NCI-H1105 (cell line): ENCODE data around the gene NAT9.

Source experiments
- DNase-seq: peaks from one replicate; lab custom pipeline; 2025; lab: John Stamatoyannopoulos, UW

Gene NAT9

GRCh38 chr17:74779948-74780400, 3.8 kb upstream of the NAT9 start:
- DNase-seq: no peak

DNA sequence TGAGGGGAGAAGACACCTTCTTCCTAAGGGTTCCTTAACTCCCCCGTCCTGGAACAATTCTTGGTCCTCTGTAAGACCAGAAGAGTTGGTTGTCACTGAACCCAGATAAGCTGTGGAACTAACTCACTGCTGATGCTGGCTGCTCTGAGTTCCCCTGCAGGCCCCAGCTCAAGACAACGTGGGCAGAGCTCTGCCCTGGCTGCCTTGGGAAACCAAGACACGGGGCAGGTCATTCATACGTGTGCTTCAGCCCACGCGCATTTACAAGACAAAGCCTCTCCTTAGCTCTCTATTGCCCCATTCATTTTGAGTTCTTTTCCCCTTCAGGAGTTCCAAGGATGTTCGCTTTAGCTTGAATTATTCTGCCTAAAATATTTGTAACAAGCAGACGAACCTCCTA, 3.4 kb upstream of the NAT9 start:
- no peak for DNase-seq

- no peak for DNase-seq
These were observed 2.8 kb upstream of the NAT9 start for GRCh38 chr17:74778960-74779359.

- DNase-seq: no peak
These were observed 1.9 kb upstream of the NAT9 start for GRCh38 chr17:74777901-74778515.

- DNase-seq: no peak
These were observed 845 bp upstream of the NAT9 start for GRCh38 chr17:74776990-74777389.

DNA sequence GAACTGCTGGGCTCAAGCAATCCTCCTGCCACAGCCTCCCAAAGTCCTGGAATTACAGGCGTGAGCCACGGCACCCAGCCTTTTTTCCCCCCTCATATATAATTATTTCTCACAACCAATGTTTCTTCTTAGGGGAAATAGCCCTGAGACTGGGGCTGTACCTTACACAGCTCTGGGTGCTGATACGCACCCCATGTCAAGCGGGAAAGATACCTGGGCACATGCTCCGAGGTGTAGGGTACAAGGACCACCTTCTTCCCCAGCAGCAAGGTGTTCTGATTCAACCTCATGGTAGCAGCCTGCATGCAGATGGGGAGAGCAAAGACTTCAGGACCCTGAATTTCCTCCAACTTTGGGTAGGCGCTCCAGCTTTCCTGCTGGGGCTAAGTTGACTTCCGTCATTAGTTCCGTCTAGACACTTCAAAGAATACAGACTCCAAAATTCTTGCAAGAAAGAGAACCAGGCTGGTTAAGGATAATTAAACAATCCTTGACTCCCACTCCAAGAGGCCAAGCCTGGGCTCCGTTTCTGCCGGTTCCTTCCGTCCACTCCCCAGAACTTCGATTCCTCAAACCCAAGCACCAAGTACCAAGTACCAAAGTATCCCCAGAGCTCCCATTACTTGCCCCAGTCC, 619 bp downstream of the NAT9 start:
- no peak for DNase-seq

- no peak for DNase-seq
These were observed 2.3 kb downstream of the NAT9 start for GRCh38 chr17:74773871-74774286.

DNA sequence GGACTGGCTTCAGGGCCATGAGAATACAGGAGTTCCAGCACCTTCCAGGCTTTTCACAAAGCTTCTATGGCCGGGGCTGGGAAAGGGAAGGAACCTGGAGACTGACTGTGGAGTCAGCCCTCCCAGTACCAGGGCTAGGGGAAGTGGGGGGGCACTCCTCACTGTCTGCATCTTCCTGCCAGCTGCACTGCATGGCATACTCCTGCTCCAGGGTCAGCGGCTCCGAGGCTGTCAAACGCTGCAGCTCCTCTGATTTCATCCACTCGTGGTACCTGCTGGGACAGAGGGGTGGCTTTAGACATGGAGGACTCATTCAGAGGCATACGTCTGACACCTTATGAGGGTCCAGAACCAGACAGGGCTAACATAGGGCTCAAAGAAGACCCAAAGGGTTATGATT, 2.7 kb downstream of the NAT9 start:
- DNase-seq: no peak

GRCh38 chr17:74772053-74772452, 4.1 kb downstream of the NAT9 start:
- DNase-seq: no peak

DNA sequence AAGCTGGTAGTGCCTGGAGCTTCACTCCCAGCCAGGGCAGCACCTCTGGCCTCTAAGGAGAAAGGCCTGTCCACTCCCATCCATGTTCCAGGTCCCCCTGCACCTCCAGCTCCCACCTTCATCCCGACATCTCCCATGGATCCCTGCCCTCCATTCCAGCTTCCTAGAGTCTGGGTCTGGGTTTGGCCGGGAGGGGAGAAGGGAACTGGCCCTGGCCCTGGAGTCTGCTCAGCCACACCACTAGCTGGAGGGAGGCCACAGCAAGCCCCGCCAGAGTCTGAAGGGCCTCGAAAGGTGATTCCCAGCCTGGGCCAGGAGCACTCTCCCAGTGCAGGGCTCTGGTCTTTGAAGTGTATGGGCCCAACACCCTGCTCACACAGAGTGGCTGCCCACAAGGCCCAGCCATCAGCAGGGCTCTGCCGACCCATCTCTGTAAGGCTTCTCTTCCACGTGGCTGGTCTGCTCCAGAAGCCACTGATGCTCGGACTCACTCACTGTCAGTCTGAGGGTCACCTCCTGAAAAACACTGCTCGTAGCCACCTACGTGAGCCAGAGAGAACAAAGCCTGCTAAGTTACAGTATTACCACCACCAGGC, 4.7 kb downstream of the NAT9 start:
- no peak for DNase-seq

- no peak for DNase-seq
These were observed 5.4 kb downstream of the NAT9 start for GRCh38 chr17:74770498-74771318.

DNA sequence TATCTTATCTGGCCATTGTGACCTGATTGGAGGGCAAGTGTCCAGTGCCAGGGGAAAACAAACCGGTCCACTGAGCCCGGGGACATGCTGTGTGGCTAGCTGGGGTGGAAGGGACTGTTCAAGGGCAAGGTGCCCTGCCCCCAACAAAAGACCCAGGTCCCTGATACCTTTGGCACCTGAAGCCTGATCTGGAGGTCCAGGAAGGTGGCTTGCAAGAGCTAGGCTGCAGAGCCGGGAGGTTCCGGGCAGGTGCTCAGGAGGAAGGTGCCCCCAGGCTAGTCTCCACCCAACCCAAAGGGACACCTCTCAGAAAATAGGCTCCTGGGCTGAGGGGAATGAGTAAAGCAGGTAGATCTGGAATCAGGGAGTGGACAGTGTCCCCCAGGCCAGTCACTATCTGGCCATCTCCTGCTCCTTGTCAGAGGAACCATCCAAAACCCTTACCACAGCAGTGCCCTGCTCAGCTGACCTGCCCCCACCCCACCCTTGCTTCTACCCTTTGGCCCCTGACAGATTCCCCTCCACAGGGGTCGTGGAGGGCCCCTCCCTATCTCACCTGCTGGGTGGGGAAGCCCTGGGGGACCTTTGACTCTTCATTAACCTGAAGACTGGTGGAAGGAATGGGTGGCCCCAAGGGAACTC, 6.2 kb downstream of the NAT9 start:
- no peak for DNase-seq

DNA sequence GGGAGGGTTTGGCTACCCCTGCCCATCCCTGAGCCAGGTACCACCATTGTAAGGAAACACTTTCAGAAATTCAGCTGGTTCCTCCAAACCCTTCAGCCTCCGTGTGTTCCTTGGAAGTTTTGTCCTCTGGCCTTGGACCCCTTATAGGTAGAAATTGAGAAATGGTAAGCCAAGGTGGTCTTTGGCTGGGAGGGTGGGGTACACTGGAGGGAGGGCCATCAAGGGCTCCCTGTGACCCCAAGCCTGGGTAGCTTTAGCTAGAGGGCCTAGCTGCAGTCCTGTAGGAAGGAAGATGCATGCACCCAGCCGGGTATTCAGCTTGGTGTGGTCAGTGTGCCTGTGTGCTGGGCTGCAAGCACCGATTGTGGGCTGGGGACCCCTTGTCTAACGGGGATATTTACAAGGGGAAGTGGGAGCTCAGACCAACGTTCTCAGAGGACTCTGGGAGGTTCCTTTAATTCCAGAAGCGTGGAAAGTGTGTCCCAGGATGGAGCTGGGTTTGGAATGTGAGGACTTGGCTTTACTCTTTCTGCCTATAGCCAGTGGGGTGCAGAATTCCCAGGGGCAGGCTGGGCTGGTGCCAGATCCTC, 6.8 kb downstream of the NAT9 start:
- DNase-seq: no peak

DNA sequence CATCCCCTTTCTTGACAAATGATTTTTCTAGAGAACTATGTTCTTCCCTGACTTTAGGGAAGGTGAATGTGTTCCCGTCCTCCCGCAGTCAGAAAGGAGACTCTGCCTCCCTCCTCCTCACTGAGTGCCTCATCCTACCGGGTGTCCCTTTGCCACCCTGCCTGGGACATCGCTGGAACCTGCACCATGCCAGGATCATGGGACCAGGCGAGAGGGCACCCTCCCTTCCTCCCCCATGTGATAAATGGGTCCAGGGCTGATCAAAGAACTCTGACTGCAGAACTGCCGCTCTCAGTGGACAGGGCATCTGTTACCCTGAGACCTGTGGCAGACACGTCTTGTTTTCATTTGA, 7.4 kb downstream of the NAT9 start:
- no peak for DNase-seq

GRCh38 chr17:74768069-74768762, 7.9 kb downstream of the NAT9 start:
- no peak for DNase-seq

- no peak for DNase-seq
These were observed 9.0 kb downstream of the NAT9 start for GRCh38 chr17:74767111-74767516.

DNA sequence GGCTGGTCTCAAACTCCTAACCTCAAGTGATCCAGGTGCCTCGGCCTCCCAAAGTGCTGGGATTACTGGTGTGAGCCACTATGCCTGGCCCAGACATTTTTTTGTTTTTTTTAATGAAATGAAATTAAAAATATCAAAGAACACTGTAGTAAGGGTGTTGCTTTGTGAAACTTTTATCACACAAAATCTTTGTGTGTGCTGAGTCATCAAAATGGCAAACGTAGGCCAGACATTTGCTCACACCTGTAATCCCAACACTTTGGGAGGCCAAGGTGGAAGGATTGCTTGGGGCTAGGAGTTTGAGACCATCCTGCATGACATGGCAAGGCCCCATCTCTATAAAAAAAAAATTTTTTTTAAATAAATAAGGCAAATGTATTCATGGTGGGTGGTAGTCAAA, 9.7 kb downstream of the NAT9 start:
- no peak for DNase-seq

DNA sequence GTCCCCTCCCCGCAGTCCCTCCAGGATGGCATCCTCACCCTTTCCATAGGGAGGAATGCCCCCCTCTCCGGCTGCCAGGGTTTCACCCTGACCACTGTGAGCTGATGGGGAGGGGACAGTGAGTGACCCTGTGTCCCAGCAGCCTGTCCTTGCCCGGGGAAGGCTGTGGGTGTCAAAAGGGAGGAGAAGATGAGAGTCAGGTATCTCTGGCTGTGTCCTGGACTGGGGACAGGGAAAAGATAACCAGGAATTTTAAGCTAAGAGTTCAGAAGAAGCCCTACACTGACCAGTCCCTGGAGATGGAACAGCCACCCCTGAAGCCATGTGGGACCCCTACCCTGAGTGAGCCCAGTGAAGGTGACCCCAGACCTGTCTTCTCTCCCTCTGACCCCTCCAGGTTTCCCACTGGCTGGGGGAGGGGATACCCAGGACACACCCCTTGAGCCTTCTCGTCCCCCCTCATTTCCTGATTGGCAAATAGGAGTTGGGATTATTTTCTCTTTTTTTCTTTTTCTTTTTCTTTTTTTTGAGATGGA, 11.3 kb downstream of the NAT9 start:
- DNase-seq: no peak

DNA sequence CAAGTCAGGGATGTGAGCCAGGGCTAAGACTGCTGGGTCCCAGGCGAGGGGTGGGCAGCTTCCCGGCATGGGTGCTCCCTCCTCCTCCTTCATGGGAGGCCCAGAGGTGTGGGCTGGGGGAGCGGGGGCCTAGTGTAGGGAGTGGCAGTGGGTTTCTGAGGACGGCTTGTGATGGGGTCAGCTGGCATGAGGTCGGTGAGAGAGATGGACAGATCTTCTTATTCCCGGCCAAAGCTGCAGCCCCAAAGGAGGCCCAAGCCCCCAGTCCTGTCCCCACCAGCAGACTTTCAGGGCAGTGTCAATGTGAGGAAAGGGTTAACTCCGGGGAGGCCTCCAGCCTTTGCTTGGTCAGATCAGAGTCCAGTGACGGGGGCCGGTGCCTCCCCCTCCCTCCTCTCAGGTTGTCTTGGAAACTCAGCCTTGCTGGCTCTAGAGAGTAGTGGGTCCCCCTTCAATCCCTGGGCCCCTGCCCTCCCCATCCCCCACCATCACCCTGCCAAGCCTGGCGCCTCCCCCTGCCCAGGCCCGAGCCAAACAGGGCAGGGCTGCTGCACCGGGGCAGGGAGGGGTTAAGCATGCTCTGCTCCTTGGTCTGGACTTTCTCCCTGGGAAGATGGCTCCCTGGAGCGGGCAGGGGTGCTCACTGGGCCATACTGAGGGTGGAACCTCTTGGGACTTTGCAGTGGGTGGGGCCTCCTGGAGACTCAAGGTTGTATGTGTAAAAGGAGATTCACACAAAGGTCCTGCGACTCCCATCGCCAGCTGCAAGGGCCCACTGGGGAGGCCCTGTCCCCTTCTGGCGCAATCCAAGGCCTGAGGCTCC, 12.4 kb downstream of the NAT9 start:
- no peak for DNase-seq

GRCh38 chr17:74761931-74762330, 14.2 kb downstream of the NAT9 start:
- DNase-seq: no peak
